H9 (cell line): ENCODE data around the gene OXCT1. TPM values are rescaled to one million over a fixed set of nuclear protein-coding genes. Genes with fewer than 3 reads are reported as not detected.

Experiments used
- DNase-seq: peaks from one replicate; pipeline ENCODE4 v3.0.0-alpha.2; 2017
- H2AFZ ChIP-seq: one replicate; pipeline ENCODE4 v1.6.1; 2013; ENCODE audit warnings: mild to moderate bottlenecking, low read length, control low read depth, moderate library complexity
- H2AK5ac ChIP-seq: 2 replicates; pipeline ENCODE4 v1.6.1; 2013; ENCODE audit warnings: low read length, control low read depth, mixed read lengths; ENCODE audit not compliant: insufficient read length
- H2BK120ac ChIP-seq: one replicate; pipeline ENCODE4 v1.6.1; 2013; ENCODE audit warnings: low read depth, mild to moderate bottlenecking, low read length, control low read depth, inconsistent platforms; ENCODE audit not compliant: poor library complexity, severe bottlenecking
- H2BK12ac ChIP-seq: 2 replicates; pipeline ENCODE4 v1.6.1; 2013; ENCODE audit warnings: low read length, control low read depth, mixed read lengths, low read depth; ENCODE audit not compliant: insufficient read length
- H2BK15ac ChIP-seq: 2 replicates; pipeline ENCODE4 v1.6.1; 2013; ENCODE audit warnings: low read depth, low read length, control low read depth
- H2BK20ac ChIP-seq: one replicate; pipeline ENCODE4 v1.6.1; 2013; ENCODE audit warnings: low read depth, mild to moderate bottlenecking, low read length, control low read depth, inconsistent platforms; ENCODE audit not compliant: poor library complexity, severe bottlenecking
- H2BK5ac ChIP-seq: 2 replicates; pipeline ENCODE4 v1.6.1; 2013; ENCODE audit warnings: low read length, control low read depth, mixed read lengths; ENCODE audit not compliant: insufficient read length
- H3K14ac ChIP-seq: 2 replicates; pipeline ENCODE4 v1.6.1; 2013; ENCODE audit warnings: low read length, control low read depth; ENCODE audit not compliant: insufficient read depth
- H3K18ac ChIP-seq: 2 replicates; pipeline ENCODE4 v1.6.1; 2013; ENCODE audit warnings: low read depth, mild to moderate bottlenecking, mixed read lengths, low read length, control low read depth; ENCODE audit not compliant: insufficient read length
- H3K23ac ChIP-seq: 2 replicates; pipeline ENCODE4 v1.6.1; 2013; ENCODE audit warnings: low read length, control low read depth, mixed read lengths, low read depth; ENCODE audit not compliant: insufficient read length
- H3K23me2 ChIP-seq: 2 replicates; pipeline ENCODE4 v1.6.1; 2013; ENCODE audit warnings: low read depth, mild to moderate bottlenecking, mixed read lengths, low read length, control low read depth; ENCODE audit not compliant: insufficient read length, poor library complexity, severe bottlenecking
- H3K27ac ChIP-seq: 2 replicates; pipeline ENCODE4 v1.5.1; 2013; ENCODE audit warnings: low read length, control low read depth, mixed read lengths, low read depth; ENCODE audit not compliant: insufficient read length
- H3K27me3 ChIP-seq: 2 replicates; pipeline ENCODE4 v1.6.1; 2013; ENCODE audit warnings: low read length, control low read depth, inconsistent platforms; ENCODE audit not compliant: insufficient read depth
- H3K4ac ChIP-seq: 2 replicates; pipeline ENCODE4 v1.6.1; 2013; ENCODE audit warnings: low read depth, mild to moderate bottlenecking, control low read depth, inconsistent platforms, low read length, moderate library complexity
- H3K4me1 ChIP-seq: 2 replicates; pipeline ENCODE4 v1.6.1; 2013; ENCODE audit warnings: low read length, control low read depth, inconsistent platforms; ENCODE audit not compliant: insufficient read depth
- H3K4me2 ChIP-seq: 2 replicates; pipeline ENCODE4 v1.6.1; 2013; ENCODE audit warnings: low read length, control low read depth, mixed read lengths; ENCODE audit not compliant: insufficient read length, insufficient read depth
- H3K56ac ChIP-seq: 2 replicates; pipeline ENCODE4 v1.6.1; 2013; ENCODE audit warnings: low read depth, mild to moderate bottlenecking, mixed read lengths, low read length, control low read depth; ENCODE audit not compliant: insufficient read length
- H3K79me1 ChIP-seq: 2 replicates; pipeline ENCODE4 v1.6.1; 2013; ENCODE audit warnings: low read depth, mild to moderate bottlenecking, moderate library complexity, low read length, control low read depth, inconsistent platforms; ENCODE audit not compliant: insufficient read depth, poor library complexity, severe bottlenecking
- H3K79me2 ChIP-seq: 2 replicates; pipeline ENCODE4 v1.6.1; 2013; ENCODE audit warnings: low read length, control low read depth, inconsistent platforms; ENCODE audit not compliant: insufficient read depth
- H3K9ac ChIP-seq: 2 replicates; pipeline ENCODE4 v1.6.1; 2013; ENCODE audit warnings: low read length, control low read depth, mixed read lengths; ENCODE audit not compliant: insufficient read length; ENCODE audit errors: extremely low read depth
- H3K9me3 ChIP-seq: one replicate; pipeline ENCODE4 v1.6.1; 2013; ENCODE audit warnings: low read depth, low read length, inconsistent platforms; ENCODE audit not compliant: control insufficient read depth
- H3T11ph ChIP-seq: one replicate; pipeline ENCODE4 v1.6.1; 2013; ENCODE audit warnings: mild to moderate bottlenecking, low read length, control low read depth, inconsistent platforms
- H4K20me1 ChIP-seq: one replicate; pipeline ENCODE4 v1.6.1; 2013; ENCODE audit not compliant: control insufficient read depth, insufficient read length, insufficient read depth
- H4K5ac ChIP-seq: 2 replicates; pipeline ENCODE4 v1.6.1; 2013; ENCODE audit warnings: low read depth, mild to moderate bottlenecking, mixed read lengths, low read length, control low read depth; ENCODE audit not compliant: insufficient read length
- H4K8ac ChIP-seq: replicated peaks from 2 replicates; pipeline ENCODE4 v1.6.1; 2013; ENCODE audit warnings: low read length, control low read depth, mixed read lengths, low read depth; ENCODE audit not compliant: insufficient read length
- H4K91ac ChIP-seq: 2 replicates; pipeline ENCODE4 v1.6.1; 2013; ENCODE audit warnings: low read depth, mild to moderate bottlenecking, moderate library complexity, mixed read lengths, low read length, control low read depth; ENCODE audit not compliant: insufficient read length
- H3K27ac Mint-ChIP-seq, 3 experiments: 2 replicates in 2 of 3; 3 replicates in 1 of 3; pipeline ENCODE4 v1.8.0; 2020 to 2021; ENCODE audit warnings: mixed read lengths in 3 of 3, mild to moderate bottlenecking in 1 of 3, moderate library complexity in 1 of 3
- H3K27me3 Mint-ChIP-seq: 2 replicates; pipeline ENCODE4 v1.8.0; 2021; ENCODE audit warnings: low read depth, mild to moderate bottlenecking, moderate library complexity, mixed read lengths
- H3K36me3 Mint-ChIP-seq, 3 experiments: 2 replicates in 2 of 3; 3 replicates in 1 of 3; pipeline ENCODE4 v1.8.0; 2020 to 2021; ENCODE audit warnings: low read depth in 3 of 3, mixed read lengths in 3 of 3; ENCODE audit not compliant: insufficient read depth in 1 of 3
- H3K4me1 Mint-ChIP-seq, 2 experiments: 2 replicates each; pipeline ENCODE4 v1.8.0; 2020; ENCODE audit warnings: mixed read lengths in 2 of 2
- H3K4me3 Mint-ChIP-seq, 2 experiments: 2 replicates in 1 of 2; 3 replicates in 1 of 2; pipeline ENCODE4 v1.8.0; 2020 to 2021; ENCODE audit warnings: mild to moderate bottlenecking in 2 of 2, mixed read lengths in 2 of 2, moderate library complexity in 1 of 2
- H3K9me3 Mint-ChIP-seq, 2 experiments: 2 replicates in 1 of 2; 3 replicates in 1 of 2; pipeline ENCODE4 v1.8.0; 2020; ENCODE audit warnings: mild to moderate bottlenecking in 2 of 2, mixed read lengths in 2 of 2, moderate library complexity in 1 of 2
- CTCF ChIP-seq: fragments of 200-600 bp; sonication (generic); conservative IDR thresholded peaks from 3 replicates; pipeline ENCODE4 v1.8.0; 2021; ENCODE audit warnings: antibody characterized with exemption, mild to moderate bottlenecking
- WGBS: extraction: QIAGEN DNeasy Blood & Tissue Kit; methylation state at CpG from one replicate; pipeline ENCODE4 v1.1.7; 2013; ENCODE audit warnings: missing lambda C conversion rate, low lambda C conversion rate, mixed read lengths; ENCODE audit not compliant: insufficient read length; ENCODE audit errors: extremely low coverage; 5-methylcytosine and 5-hydroxymethylcytosine counted together
- total RNA-seq: library from RNA; stranded (reverse); gene quantifications from 2 replicates; pipeline ENCODE4 v1.2.1, GENCODE V29; 2021

Gene OXCT1
- total RNA-seq, 1 experiment from 2014 or later = 25.6 TPM

GRCh38 chr5:41695920-41696582, 174.2 kb downstream of the OXCT1 start:
- TF ChIP-seq CTCF = peak; percentile 51; the same call in 2 of the 3 replicates
- Histone ChIP-seq H3K18ac (no peak overlapping the region), H4K91ac (no peak overlapping the region), H3K79me1 (no peaks in the 10 kb centered on the region), H3K4me2 (no peak overlapping the region), H3K27me3 (no peaks in the 10 kb centered on the region), H2BK5ac (no peak overlapping the region), H2BK12ac (no peak overlapping the region), H4K8ac (no peak overlapping the region), H2BK120ac (no peak overlapping the region), H4K5ac (no peak overlapping the region), H3K23ac (no peak overlapping the region), H3K9ac (no peak overlapping the region), H2AK5ac (no peak overlapping the region), H2BK20ac (no peak overlapping the region), H3K27ac (no peak overlapping the region), H3K79me2 (no peaks in the 10 kb centered on the region), H3K9me3 (no peaks in the 10 kb centered on the region), H3K56ac (no peak overlapping the region), H2AFZ (no peak overlapping the region), H3K14ac (no peak overlapping the region), H3K23me2 (no peaks in the 10 kb centered on the region), H3K4ac (no peak overlapping the region), H3K4me1 (no peaks in the 10 kb centered on the region), H3T11ph (no peak overlapping the region), H2BK15ac (no peak overlapping the region), H4K20me1 (no peaks in the 10 kb centered on the region)
- no peaks in the 10 kb centered on the region for H3K36me3 Mint-ChIP-seq
- WGBS = no CpG with 5 or more reads among the region's 3 CpGs
- DNase-seq = peak; percentile 40
- no peaks in the 10 kb centered on the region for H3K9me3 Mint-ChIP-seq
- H3K27ac Mint-ChIP-seq = no peak overlapping the region
- peaks cover 2% of the 10 kb centered on the region; the same call in 1 of the 2 replicates for H3K27me3 Mint-ChIP-seq
- H3K4me3 Mint-ChIP-seq = no peak overlapping the region
- H3K4me1 Mint-ChIP-seq = no peaks in the 10 kb centered on the region
